Ectodermal cell (in vitro differentiated cells): ENCODE measurements around the gene CHRNA5.
"Not testable (repeated sequence)": the region's sequence is repeated elsewhere in the genome, so short reads cannot be mapped to it uniquely, and the experiment has no call there.

Source experiments
- H3K27ac ChIP-seq: 2 replicates; pipeline ENCODE4 v1.7.0; 2013; ENCODE audit warnings: mild to moderate bottlenecking, low read depth, low read length; ENCODE audit not compliant: insufficient read depth, poor library complexity, severe bottlenecking
- H3K27me3 ChIP-seq: 2 replicates; pipeline ENCODE4 v1.7.0; 2013; ENCODE audit warnings: mild to moderate bottlenecking, low read length; ENCODE audit not compliant: insufficient read depth, control insufficient read depth, poor library complexity, severe bottlenecking
- H3K36me3 ChIP-seq: one replicate; pipeline ENCODE4 v1.7.0; 2013; ENCODE audit warnings: low read length; ENCODE audit not compliant: control insufficient read depth, insufficient read depth
- H3K4me1 ChIP-seq: one replicate; pipeline ENCODE4 v1.7.0; 2013; ENCODE audit warnings: low read length; ENCODE audit not compliant: control insufficient read depth, insufficient read depth
- H3K4me3 ChIP-seq: 2 replicates; pipeline ENCODE4 v1.7.0; 2013; ENCODE audit warnings: low read depth, low read length, control low read depth; ENCODE audit not compliant: insufficient read depth
- H3K9me3 ChIP-seq: 2 replicates; pipeline ENCODE4 v1.7.0; 2013; ENCODE audit warnings: mild to moderate bottlenecking, low read length, moderate library complexity; ENCODE audit not compliant: control insufficient read depth
- WGBS, 2 experiments: methylation state at CpG; one replicate each; pipeline ENCODE4 v1.1.7; 2013; ENCODE audit warnings: missing lambda C conversion rate in 2 of 2; 5-methylcytosine and 5-hydroxymethylcytosine counted together

Gene CHRNA5

DNA sequence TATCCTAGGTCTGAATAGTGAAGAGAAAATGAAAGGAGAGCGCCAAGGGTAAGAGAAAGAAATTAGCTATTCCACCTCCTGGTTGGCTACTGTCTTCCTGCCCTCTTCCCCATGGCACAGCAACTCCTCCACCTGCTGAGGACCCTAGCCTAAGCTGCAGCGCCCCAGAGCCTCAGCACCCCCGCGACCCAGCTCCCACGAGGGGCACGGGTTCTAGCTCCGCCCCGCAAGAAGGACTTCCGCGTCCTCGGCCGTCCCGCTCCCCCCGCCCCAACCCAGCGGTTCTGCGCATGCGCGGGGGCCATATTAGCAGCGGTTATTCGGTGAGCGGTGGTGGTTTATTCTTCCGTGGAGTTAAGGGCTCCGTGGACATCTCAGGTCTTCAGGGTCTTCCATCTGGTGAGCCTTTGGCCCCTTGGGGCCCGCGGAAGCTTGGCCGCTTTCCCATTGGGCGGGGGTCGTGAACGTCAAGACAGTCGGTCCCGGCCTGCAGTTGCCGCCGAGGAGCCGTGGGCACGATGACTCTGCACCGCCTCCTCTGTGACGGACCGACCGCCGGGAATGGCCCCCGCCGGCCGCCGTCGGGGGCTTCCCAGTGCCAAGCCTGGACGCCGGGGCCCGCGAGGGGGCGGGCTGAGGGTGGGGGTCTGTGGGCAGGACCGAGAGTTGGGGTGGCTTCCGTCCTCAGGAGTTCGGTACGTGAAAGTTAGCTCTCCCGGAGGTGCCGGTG, 25.0 kb upstream of the CHRNA5 start, which contains the start of gene PSMA4:
Gene PSMA4, plus strand, starts transcription at position 304 of the 730 bp plus-strand sequence. CDS start 1,484 bp downstream, outside the sequence.
- H3K4me1 ChIP-seq = peaks cover 12% of the 10 kb centered on the region
- H3K36me3 ChIP-seq = peaks cover 7% of the 10 kb centered on the region
- H3K27ac ChIP-seq = peak within 1 kb of the TSS; percentile 86
- H3K4me3 ChIP-seq = peak within 1 kb of the TSS; percentile 83
- H3K27me3 ChIP-seq = no peaks in the 10 kb centered on the region
- H3K9me3 ChIP-seq = no peaks in the 10 kb centered on the region
- 1% methylated on average over 56 of the region's 56 CpGs for WGBS, 2 experiments

- no peaks in the 10 kb centered on the region for H3K27me3 ChIP-seq
- H3K4me1 ChIP-seq = peaks cover 12% of the 10 kb centered on the region
- H3K4me3 ChIP-seq = peak overlapping the region; percentile 83
- H3K36me3 ChIP-seq = peaks cover 15% of the 10 kb centered on the region
- WGBS, 2 experiments = 19 to 21% methylated on average over 17 of the region's 17 CpGs
- no peaks in the 10 kb centered on the region for H3K9me3 ChIP-seq
- H3K27ac ChIP-seq = peak overlapping the region; percentile 86
Observed at GRCh38 chr15:78540871-78541743, 24.2 kb upstream of the CHRNA5 start.

GRCh38 chr15:78541744-78542034, 23.6 kb upstream of the CHRNA5 start:
- Histone ChIP-seq H3K4me1 (peaks cover 12% of the 10 kb centered on the region), H3K36me3 (peaks cover 18% of the 10 kb centered on the region), H3K9me3 (no peaks in the 10 kb centered on the region), H3K27me3 (no peaks in the 10 kb centered on the region), H3K27ac (no peak overlapping the region), H3K4me3 (peak overlapping the region; percentile 83)
- 100% methylated on average over 1 of the region's 1 CpG for whole genome bisulfite sequencing, 2 experiments

GRCh38 chr15:78542647-78543046, 22.7 kb upstream of the CHRNA5 start:
- Histone ChIP-seq H3K36me3 (peaks cover 28% of the 10 kb centered on the region), H3K27me3 (no peaks in the 10 kb centered on the region), H3K27ac (no peak overlapping the region), H3K4me1 (peaks cover 12% of the 10 kb centered on the region), H3K4me3 (no peak overlapping the region), H3K9me3 (no peaks in the 10 kb centered on the region)
- WGBS, 2 experiments = 97 to 98% methylated on average over 3 of the region's 3 CpGs

DNA sequence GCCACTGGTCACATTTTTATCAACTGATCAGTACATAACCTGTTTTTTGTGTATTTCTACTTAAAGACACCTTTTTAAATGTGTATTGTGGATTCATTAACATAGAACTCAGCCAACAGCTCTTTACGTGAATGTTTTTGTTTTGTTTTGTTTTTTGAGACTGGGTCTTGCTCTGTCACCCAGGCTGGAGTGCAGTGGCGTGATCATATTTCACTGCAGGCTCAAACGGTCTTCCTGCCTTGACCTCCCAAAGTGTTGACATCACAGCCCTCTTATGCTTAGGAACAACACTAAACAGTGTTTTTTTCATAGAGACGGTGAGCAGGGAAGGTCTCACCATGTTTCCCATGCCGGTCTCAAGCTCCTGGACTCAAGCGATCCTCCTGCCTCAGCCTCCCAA, 15.1 kb upstream of the CHRNA5 start:
- H3K4me1 ChIP-seq = no peaks in the 10 kb centered on the region
- no peak overlapping the region for H3K4me3 ChIP-seq
- H3K36me3 ChIP-seq = peaks cover 47% of the 10 kb centered on the region
- H3K27ac ChIP-seq = no peak overlapping the region
- 93 to 94% methylated on average over 6 of the region's 6 CpGs for WGBS, 2 experiments
- no peaks in the 10 kb centered on the region for H3K9me3 ChIP-seq
- no peaks in the 10 kb centered on the region for H3K27me3 ChIP-seq

GRCh38 chr15:78550815-78551214, 14.5 kb upstream of the CHRNA5 start:
- peaks cover 42% of the 10 kb centered on the region for H3K36me3 ChIP-seq
- no peaks in the 10 kb centered on the region for H3K27me3 ChIP-seq
- H3K9me3 ChIP-seq = no peaks in the 10 kb centered on the region
- H3K27ac ChIP-seq = no peak overlapping the region
- H3K4me1 ChIP-seq = no peaks in the 10 kb centered on the region
- no peak overlapping the region for H3K4me3 ChIP-seq
- WGBS, 2 experiments = 89 to 95% methylated on average over 3 of the region's 3 CpGs

DNA sequence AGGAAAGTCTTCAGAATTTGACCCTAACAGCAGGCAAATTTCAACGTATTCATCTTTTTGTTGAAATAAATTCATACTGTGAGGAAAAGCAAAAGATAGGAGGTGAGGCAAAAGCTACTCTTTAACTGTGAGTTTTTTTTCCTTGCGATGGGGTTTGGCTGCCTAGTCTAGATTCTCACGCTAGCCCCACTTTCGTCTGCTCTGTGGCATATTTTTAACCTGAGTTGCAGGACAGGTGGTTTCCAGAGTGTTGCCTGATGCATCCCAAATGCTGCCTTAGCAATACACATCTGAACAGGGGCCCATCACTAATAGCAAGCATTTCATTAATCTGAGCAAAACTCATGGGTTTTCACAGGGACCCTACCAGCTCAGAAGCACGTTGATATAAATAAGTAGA, 13.4 kb upstream of the CHRNA5 start:
- no peaks in the 10 kb centered on the region for H3K4me1 ChIP-seq
- no peak overlapping the region for H3K4me3 ChIP-seq
- 92 to 93% methylated on average over 5 of the region's 5 CpGs for WGBS, 2 experiments

DNA sequence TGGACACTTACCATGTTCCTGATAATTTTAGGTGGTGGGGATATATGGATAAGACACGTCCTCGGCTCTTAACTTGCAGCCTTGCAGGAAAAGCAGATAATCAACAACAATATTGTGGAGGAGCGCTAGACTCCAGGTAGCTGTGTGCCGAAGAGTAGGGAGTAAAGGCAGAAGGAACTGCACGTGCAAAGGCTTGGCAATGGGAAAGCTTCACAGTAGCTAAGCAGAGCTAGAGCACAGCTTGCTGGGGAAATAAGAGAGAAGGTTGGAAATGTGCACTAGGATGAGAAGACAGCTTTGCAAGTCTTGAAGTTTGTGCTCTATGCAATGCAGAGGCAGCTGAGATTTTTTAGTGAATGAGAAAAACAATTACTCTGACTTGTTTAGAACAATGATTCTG, 12.7 kb upstream of the CHRNA5 start:
- Histone ChIP-seq H3K9me3 (no peaks in the 10 kb centered on the region), H3K27me3 (no peaks in the 10 kb centered on the region), H3K4me3 (no peak overlapping the region), H3K27ac (no peak overlapping the region), H3K4me1 (no peaks in the 10 kb centered on the region), H3K36me3 (peaks cover 26% of the 10 kb centered on the region)
- 84 to 88% methylated on average over 5 of the region's 5 CpGs for WGBS, 2 experiments

More for the DNA sequence above, 13.4 kb upstream of the CHRNA5 start:
- no peaks in the 10 kb centered on the region for H3K27me3 ChIP-seq
- H3K27ac ChIP-seq = no peak overlapping the region
- H3K9me3 ChIP-seq = no peaks in the 10 kb centered on the region
- H3K36me3 ChIP-seq = peaks cover 33% of the 10 kb centered on the region

DNA sequence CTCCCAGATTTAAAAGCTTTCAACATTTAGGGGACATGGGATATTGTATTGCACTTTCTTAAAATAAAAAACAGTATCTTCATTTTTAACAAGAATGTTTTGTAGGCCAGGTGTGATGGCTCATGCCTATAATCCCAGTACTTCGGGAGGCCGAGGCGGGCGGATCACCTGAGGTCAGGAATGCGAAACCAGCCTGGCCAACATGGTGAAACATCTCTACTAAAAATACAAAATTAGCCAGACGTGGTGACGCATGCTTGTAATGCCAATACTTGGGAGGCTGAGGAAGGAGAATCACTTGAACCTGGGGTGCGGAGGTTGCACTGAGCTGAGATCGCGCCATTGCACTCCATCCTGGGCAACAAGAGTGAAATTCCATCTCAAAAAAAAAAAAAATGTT, 5.1 kb upstream of the CHRNA5 start:
- 84 to 97% methylated on average over 10 of the region's 10 CpGs for WGBS, 2 experiments

DNA sequence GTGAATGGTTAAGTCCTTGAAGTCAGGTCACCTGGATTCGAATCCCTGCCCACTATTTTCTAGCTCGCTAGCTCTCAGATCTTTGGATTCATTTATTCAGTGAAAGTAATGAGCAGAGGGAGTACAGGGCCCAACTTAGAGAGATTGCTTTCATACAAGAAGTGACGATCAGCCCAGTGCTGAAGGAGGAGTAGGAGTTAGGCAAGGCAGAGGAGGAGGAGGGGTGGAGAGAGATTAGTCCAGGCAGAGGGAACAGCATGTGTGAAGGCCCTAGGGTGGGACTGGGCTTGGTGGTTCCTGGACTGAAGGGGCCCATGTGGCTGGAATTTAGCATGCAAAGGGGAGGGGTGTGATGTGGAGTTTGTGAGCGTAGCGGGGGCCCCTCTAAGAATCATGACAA, 3.8 kb upstream of the CHRNA5 start:
- H3K27ac ChIP-seq = no peak overlapping the region
- no peaks in the 10 kb centered on the region for H3K36me3 ChIP-seq
- H3K27me3 ChIP-seq = no peaks in the 10 kb centered on the region
- 86 to 88% methylated on average over 5 of the region's 5 CpGs for WGBS, 2 experiments
- no peaks in the 10 kb centered on the region for H3K4me1 ChIP-seq
- no peak overlapping the region for H3K4me3 ChIP-seq
- H3K9me3 ChIP-seq = no peaks in the 10 kb centered on the region

More for the DNA sequence above, 5.1 kb upstream of the CHRNA5 start:
- not testable (repeated sequence) for H3K27ac ChIP-seq, H3K4me3 ChIP-seq, H3K27me3 ChIP-seq, H3K4me1 ChIP-seq, H3K36me3 ChIP-seq, H3K9me3 ChIP-seq
